SK-N-MC (cell line): ENCODE results near the gene AMH.

Experiments
- EZH2 ChIP-seq: fragments of 200-600 bp; sonication (generic); IDR thresholded peaks from one replicate; pipeline ENCODE4 v1.6.1; 2017; ENCODE audit warnings: antibody characterized with exemption
- POLR2AphosphoS5 ChIP-seq: IDR thresholded peaks from 2 replicates; pipeline ENCODE4 v1.6.1; 2012; ENCODE audit warnings: mild to moderate bottlenecking, low read depth, low read length, borderline replicate concordance

DNA sequence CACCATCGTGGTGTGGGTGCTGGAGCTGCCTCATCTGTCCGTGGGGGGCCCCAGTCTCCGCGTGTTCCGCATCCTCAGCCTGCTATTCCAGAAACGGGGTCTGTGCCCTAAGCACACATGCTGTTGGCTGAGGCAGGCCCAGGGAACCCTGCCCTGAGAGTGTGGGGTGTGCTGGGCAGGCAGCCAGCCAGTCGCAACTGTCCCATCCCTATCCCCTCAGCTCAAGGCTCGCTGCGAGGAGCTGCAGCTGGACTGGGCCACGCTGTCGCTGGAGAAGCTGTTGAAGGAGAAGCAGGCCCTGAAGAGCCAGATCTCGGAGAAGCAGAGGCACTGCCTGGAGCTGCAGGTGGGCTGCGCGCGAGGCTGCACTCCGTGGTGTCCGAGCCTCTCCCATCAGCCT, 34.9 kb upstream of the AMH start:
- TF ChIP-seq EZH2 (no peak), POLR2AphosphoS5 (no peak)
